ENCODE measurements around the gene TSPAN3.
A peak's percentile ranks its signal among the peaks of the same experiment; 100 is the strongest.

TSPAN3 gene

GRCh38 chr15:77021803-77022381, 49.0 kb downstream of the TSPAN3 start:
- DNase-seq = no peak

DNA sequence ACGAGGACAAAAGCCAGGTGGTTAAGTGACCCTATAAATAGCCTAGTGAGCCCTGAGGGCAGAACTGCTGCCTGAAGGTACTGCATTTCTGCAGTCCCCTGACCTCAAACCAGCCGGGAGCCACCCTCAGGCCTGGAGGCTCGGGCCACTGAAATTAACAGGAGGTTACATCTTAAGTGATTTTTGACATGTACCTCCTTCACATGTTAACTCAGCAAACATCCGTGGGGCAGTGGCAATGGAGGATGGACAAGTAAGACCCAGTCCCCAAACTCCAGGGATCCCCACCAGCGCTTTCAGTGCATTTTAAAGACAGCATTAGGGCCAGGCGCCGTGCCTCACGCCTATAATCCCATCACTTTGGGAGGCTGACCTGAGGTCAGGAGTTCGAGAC, 49.8 kb downstream of the TSPAN3 start:
- DNase-seq = no peak

DNA sequence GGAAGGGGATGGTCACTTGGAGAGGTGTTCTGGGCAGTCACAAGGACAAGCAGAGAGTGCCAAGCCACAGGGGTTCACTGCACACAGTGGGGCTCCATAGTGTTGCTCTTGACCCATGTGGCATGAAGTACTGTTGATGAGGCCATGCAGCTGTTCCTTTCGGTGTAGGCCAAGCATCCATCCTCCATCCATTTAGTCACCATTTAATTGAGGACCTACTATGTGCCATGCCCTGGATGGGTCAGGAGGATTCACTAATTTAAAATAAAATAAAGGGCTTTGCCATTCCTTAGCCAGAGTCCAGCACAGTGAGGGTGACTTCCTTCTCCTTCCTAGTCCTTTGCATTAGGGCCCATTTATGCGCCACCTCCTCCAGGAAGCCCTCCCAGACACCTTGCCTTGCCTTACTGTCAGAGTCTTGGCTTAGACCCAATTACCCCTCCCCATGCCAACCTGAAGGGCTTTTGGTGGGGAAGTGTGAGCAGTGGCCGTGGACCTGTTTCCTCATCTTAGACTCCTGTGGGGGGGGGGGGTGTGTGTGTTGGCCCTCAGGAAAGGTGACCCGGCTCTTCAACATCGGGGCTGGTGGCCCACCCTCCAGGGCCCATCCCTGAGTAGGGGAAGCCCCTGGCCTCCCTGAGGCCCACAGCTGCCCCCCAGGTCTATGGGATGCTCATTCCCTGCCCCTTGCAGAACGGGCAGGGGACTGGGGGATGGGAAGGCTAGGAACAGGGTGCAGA, 50.4 kb downstream of the TSPAN3 start:
- DNase-seq = no peak

- no peak for DNase-seq
These were observed 51.2 kb downstream of the TSPAN3 start for GRCh38 chr15:77019521-77020331.

DNA sequence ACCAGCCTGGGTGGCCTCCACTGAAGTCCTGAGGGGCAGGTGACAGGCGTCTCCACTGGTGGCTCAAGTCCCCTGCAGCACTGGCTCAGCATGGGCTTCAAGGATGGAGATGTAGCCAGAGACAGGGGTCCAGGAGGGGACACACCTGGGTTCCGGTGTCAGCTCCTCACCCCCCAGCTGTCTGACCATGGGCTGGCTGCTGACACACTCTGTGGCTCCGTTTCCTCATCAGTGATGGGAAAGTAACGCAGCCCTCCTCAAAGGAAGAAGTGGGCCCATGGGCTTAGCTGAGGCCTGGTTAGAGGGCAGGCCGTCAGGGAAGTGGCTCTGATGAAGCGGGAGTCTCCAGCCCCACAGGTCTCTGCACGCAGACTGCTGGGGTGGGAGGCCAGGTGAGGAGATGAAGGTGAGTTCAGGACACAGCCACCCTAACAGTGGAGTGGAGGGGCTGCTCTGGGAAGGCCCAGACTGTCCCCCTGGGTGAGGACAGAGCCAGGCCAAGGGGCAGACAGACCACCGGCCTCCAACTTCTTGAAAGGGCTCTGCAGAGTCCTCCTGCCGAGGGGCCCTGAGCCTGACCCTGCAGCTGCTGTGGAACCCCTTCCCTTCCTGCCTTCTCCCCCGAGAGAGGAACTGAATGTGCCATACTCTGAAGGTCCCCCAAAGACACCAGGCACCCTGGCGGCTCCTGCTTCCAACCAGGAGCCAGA, 52.0 kb downstream of the TSPAN3 start:
- DNase-seq = no peak

GRCh38 chr15:77017761-77018720, 52.9 kb downstream of the TSPAN3 start:
- DNase-seq = no peak

DNA sequence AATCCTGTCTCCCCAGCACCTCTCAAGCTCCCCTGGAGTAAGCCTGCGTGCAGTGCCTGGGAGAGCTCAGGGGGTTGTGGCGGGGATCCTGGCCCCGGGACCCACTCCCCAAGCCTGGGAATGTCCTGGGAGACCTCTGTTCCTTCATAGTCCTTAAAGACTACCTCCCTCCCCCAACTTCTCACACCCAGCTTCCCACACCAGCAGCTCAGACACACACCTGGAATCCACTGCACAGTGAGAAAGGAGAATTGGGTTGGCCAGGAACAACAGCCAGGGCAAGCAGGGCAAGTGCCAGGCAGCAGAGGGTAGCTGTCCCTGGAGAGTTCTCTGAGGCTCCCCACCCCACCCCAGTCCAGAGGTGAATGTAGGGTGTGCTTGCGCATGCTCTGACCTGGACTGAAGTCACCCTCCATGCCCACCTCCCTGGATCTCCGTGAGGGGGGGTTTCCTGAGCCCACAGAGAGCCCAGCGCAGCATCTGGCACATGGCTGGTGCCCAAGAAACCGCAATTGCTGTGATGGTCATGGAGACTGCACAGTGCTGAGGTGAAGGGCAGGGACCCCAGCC, 53.7 kb downstream of the TSPAN3 start:
- DNase-seq = no peak

DNA sequence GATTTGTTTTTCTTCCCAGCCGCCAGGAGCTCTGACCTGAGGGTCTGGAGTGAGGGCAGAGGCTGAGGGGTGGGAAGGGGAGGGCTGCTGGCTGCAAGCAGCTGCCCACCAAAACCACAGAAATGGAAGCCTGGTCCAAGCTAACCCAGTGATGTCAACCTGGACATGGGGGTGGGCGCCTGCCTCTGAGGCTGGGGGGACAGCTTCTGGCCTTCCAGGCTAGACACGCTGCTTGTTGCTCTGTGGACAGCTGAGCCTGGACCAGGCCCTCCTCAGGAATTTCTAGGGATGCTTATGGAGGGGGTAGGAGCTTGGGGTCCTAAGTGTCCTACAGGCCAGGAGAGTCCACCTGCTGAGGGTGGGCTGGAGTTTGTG, 54.6 kb downstream of the TSPAN3 start:
- DNase-seq = no peak

GRCh38 chr15:77015646-77016320, 55.1 kb downstream of the TSPAN3 start:
- no peak for DNase-seq

- no peak for DNase-seq
These were observed 56.5 kb downstream of the TSPAN3 start for GRCh38 chr15:77014132-77015081.

- DNase-seq = peak; percentile 80
These were observed 57.2 kb downstream of the TSPAN3 start for GRCh38 chr15:77013776-77014131.

- DNase-seq = peak; percentile 30
These were observed 58.0 kb downstream of the TSPAN3 start for GRCh38 chr15:77012868-77013267.

- no peak for DNase-seq
These were observed 58.7 kb downstream of the TSPAN3 start for GRCh38 chr15:77012117-77012712.

GRCh38 chr15:77010857-77011256, 60.1 kb downstream of the TSPAN3 start:
- no peak for DNase-seq

GRCh38 chr15:77010312-77010686, 60.6 kb downstream of the TSPAN3 start:
- DNase-seq = no peak

- no peak for DNase-seq
These were observed 61.1 kb downstream of the TSPAN3 start for GRCh38 chr15:77009646-77010311.

DNA sequence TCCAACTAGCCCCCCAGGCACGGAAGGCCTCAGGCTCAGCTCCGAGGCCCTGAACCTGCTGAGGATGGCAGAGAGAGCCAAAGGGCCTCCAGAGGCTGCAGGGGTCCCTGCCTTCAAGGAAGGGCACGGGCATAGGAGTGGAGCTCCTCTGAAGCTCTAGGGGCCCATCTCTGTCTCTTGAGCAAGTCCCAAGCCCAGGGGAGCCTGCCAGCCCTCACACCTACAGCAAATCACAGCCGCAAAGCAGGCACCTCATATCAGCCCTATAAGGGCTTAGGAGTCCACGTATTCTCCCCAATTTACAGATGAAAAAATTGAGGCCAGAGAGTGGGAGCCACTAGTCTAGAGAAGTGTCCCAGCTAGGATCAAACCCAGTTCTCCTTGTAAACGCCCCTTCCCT, 61.7 kb downstream of the TSPAN3 start:
- DNase-seq = no peak

DNA sequence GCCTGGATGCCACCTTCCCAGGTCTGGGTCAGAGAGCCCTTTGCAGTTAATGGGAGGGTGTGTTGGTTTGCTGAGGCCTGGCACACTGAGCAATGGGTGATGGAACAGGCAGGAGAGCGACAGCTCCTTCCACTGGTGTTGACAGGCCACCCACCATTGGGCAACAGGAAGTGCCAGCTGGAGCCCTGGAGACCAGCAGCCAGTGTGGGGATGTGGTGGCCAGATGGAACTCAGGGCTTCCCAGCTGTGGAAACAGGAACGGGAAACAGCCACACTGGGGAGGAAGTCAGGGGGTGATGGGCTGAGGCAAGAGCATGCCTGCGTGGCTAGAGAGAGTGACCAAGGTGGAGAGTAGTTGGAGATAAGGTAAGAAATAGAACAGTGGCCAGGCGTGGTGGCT, 66.7 kb downstream of the TSPAN3 start:
- DNase-seq = no peak

All from activated CD4-positive, alpha-beta T cell treated with anti-CD3 and anti-CD28 coated beads for 1 hour (primary cell).